Lower lobe of right lung (tissue), 2 donors: ENCODE results near the gene DAP3. TPM values are rescaled to one million over a fixed set of nuclear protein-coding genes. Genes with fewer than 3 reads are reported as not detected.
"Not testable (repeated sequence)": the region's sequence is repeated elsewhere in the genome, so short reads cannot be mapped to it uniquely, and the experiment has no call there.

Experiments
- ATAC-seq, 2 donors: fragments of 200-7000 bp; cut with Tn5 transposase; one replicate each; pipeline ENCODE4 v1.9.1; 2020 to 2022; ENCODE audit warnings: mild to moderate bottlenecking in 2 of 2, moderate library complexity in 2 of 2
- DNase-seq: peaks from one replicate; pipeline ENCODE4 v3.0.0-alpha.2; 2020
- H3K27ac ChIP-seq: fragments of 200-600 bp; one replicate; pipeline ENCODE4 v1.8.0; 2022
- H3K27me3 ChIP-seq: fragments of 200-600 bp; one replicate; pipeline ENCODE4 v1.8.0; 2022; ENCODE audit warnings: low read depth
- H3K36me3 ChIP-seq: fragments of 200-600 bp; one replicate; pipeline ENCODE4 v1.8.0; 2022; ENCODE audit warnings: mild to moderate bottlenecking
- H3K4me1 ChIP-seq: fragments of 200-600 bp; one replicate; pipeline ENCODE4 v1.8.0; 2022
- H3K4me3 ChIP-seq: fragments of 200-600 bp; one replicate; pipeline ENCODE4 v1.8.0; 2022; ENCODE audit warnings: mild to moderate bottlenecking
- H3K9me3 ChIP-seq: fragments of 200-600 bp; one replicate; pipeline ENCODE4 v1.8.0; 2022
- CTCF ChIP-seq: fragments of 200-600 bp; IDR thresholded peaks from one replicate; pipeline ENCODE4 v1.8.0; 2022; ENCODE audit warnings: antibody characterized with exemption, mild to moderate bottlenecking
- intact Hi-C: fragments of 100-400 bp; cut with DNase I; formaldehyde crosslinking; loops from one replicate; pipeline ENCODE4 v1.11.0; 2022
- total RNA-seq: library from RNA; stranded (reverse); fragmentation: NEBNext Ultra II Directional; extraction: Animal tissue kit (Norgen Biotek cat#: 25700); gene quantifications from one replicate; pipeline ENCODE4 v1.2.1, GENCODE V29; 2021
- donor health status: DM: no; HTN: yes; CAD: no; lungs with severe emphysema.

DAP3 gene
- total RNA-seq, 1 donor from 2014 or later = 77.7 TPM

GRCh38 chr1:155717041-155717440, 28.1 kb downstream of the DAP3 start:
- intact Hi-C loops = no loop called here
- peaks cover 57% of the 10 kb centered on the region for H3K36me3 ChIP-seq
- DNase-seq = no peak

GRCh38 chr1:155718524-155719115, 29.7 kb downstream of the DAP3 start:
- H3K4me3 ChIP-seq, intact Hi-C loops, H3K27ac ChIP-seq, H3K27me3 ChIP-seq, ATAC-seq, H3K4me1 ChIP-seq, H3K9me3 ChIP-seq, DNase-seq: not testable (repeated sequence)
- peaks cover 53% of the 10 kb centered on the region for H3K36me3 ChIP-seq

More at GRCh38 chr1:155717041-155717440, 28.1 kb downstream of the DAP3 start:
- TF ChIP-seq CTCF = no peak
- Histone ChIP-seq H3K27ac (no peak overlapping the region), H3K27me3 (no peaks in the 10 kb centered on the region), H3K9me3 (no peaks in the 10 kb centered on the region), H3K4me1 (no peaks in the 10 kb centered on the region), H3K4me3 (no peak overlapping the region)
- ATAC-seq = no peak

GRCh38 chr1:155719703-155720102, 30.8 kb downstream of the DAP3 start:
- no peak for DNase-seq
- no peak overlapping the region for H3K4me3 ChIP-seq

GRCh38 chr1:155725142-155725541, 36.3 kb downstream of the DAP3 start:
- Histone ChIP-seq H3K27me3 (no peaks in the 10 kb centered on the region), H3K4me3 (no peak overlapping the region), H3K27ac (no peak overlapping the region), H3K36me3 (peaks cover 50% of the 10 kb centered on the region), H3K9me3 (no peaks in the 10 kb centered on the region), H3K4me1 (no peaks in the 10 kb centered on the region)
- intact Hi-C loops = no loop called here
- no peak for TF ChIP-seq CTCF
- ATAC-seq (no peak), DNase-seq (no peak)

More at GRCh38 chr1:155719703-155720102, 30.8 kb downstream of the DAP3 start:
- H3K27me3 ChIP-seq = no peaks in the 10 kb centered on the region
- no peaks in the 10 kb centered on the region for H3K4me1 ChIP-seq
- H3K36me3 ChIP-seq = peaks cover 56% of the 10 kb centered on the region
- TF ChIP-seq CTCF = no peak
- no peak for ATAC-seq
- H3K9me3 ChIP-seq = no peaks in the 10 kb centered on the region
- H3K27ac ChIP-seq = no peak overlapping the region
- intact Hi-C loops = no loop called here

GRCh38 chr1:155729031-155729898, 40.4 kb downstream of the DAP3 start:
- TF ChIP-seq CTCF = peak; percentile 62
- no peaks in the 10 kb centered on the region for H3K4me1 ChIP-seq
- intact Hi-C loops = no loop called here
- no peaks in the 10 kb centered on the region for H3K27me3 ChIP-seq
- no peaks in the 10 kb centered on the region for H3K9me3 ChIP-seq
- peaks cover 52% of the 10 kb centered on the region for H3K36me3 ChIP-seq
- no peak overlapping the region for H3K4me3 ChIP-seq
- DNase-seq (no peak), ATAC-seq (peak; percentile 67 to 75)
- no peak overlapping the region for H3K27ac ChIP-seq

GRCh38 chr1:155740995-155741394, 52.1 kb downstream of the DAP3 start:
- no peak for ATAC-seq
- Histone ChIP-seq H3K9me3 (no peaks in the 10 kb centered on the region), H3K27ac (no peak overlapping the region), H3K4me1 (peaks cover 6% of the 10 kb centered on the region), H3K36me3 (peaks cover 29% of the 10 kb centered on the region), H3K4me3 (no peak overlapping the region), H3K27me3 (no peaks in the 10 kb centered on the region)
- intact Hi-C loops = no loop called here
- no peak for DNase-seq
- no peak for TF ChIP-seq CTCF
